Fibroblast of lung (primary cell): ENCODE measurements around the gene NEDD4L. TPM values are rescaled to one million over a fixed set of nuclear protein-coding genes. Genes with fewer than 3 reads are reported as not detected.
"Not testable (repeated sequence)": the region's sequence is repeated elsewhere in the genome, so short reads cannot be mapped to it uniquely, and the experiment has no call there.

Source experiments
- DNase-seq, 2 donors: peaks; one replicate each; pipeline versions ENCODE4 v3.0.0 to v3.0.0-alpha.2; 2010; ENCODE audit warnings: low read depth in 2 of 2
- H2AFZ ChIP-seq: 2 replicates; pipeline ENCODE4 v1.5.1; 2012; ENCODE audit warnings: low read length, control low read depth, inconsistent platforms
- H3K27ac ChIP-seq: 2 replicates; pipeline ENCODE4 v1.5.1; 2011; ENCODE audit warnings: low read length, control low read depth; ENCODE audit not compliant: insufficient read depth
- H3K27me3 ChIP-seq: 2 replicates; pipeline ENCODE4 v1.5.1; 2011; ENCODE audit warnings: mild to moderate bottlenecking, low read length; ENCODE audit not compliant: control insufficient read depth, insufficient read depth
- H3K36me3 ChIP-seq: 2 replicates; pipeline ENCODE4 v1.5.1; 2011; ENCODE audit warnings: low read length; ENCODE audit not compliant: control insufficient read depth, insufficient read depth
- H3K4me1 ChIP-seq: 2 replicates; pipeline ENCODE4 v1.5.1; 2011; ENCODE audit warnings: low read length; ENCODE audit not compliant: control insufficient read depth, insufficient read depth; ENCODE audit errors: extremely low read depth
- H3K4me2 ChIP-seq: 2 replicates; pipeline ENCODE4 v1.5.1; 2011; ENCODE audit warnings: low read length, control low read depth; ENCODE audit not compliant: insufficient read depth; ENCODE audit errors: extremely low read depth
- H3K4me3 ChIP-seq, 4 experiments: fragments of 200-600 bp in 1 of 4; sonication (generic) in 1 of 4; replicated peaks in 1 of 4; 2 replicates each; pipeline ENCODE4 v1.5.1; 2011 to 2016; ENCODE audit warnings: low read length in 4 of 4, low read depth in 3 of 4, mild to moderate bottlenecking in 3 of 4, control low read depth in 2 of 4, inconsistent platforms in 1 of 4, mixed read lengths in 1 of 4; ENCODE audit not compliant: insufficient read depth in 1 of 4; ENCODE audit errors: control extremely low read depth in 1 of 4
- H3K79me2 ChIP-seq: 2 replicates; pipeline ENCODE4 v1.5.1; 2012; ENCODE audit warnings: mild to moderate bottlenecking, low read length, inconsistent platforms; ENCODE audit not compliant: control insufficient read depth, insufficient read depth
- H3K9ac ChIP-seq: 2 replicates; pipeline ENCODE4 v1.5.1; 2011; ENCODE audit warnings: mild to moderate bottlenecking, low read length, control low read depth; ENCODE audit not compliant: insufficient read depth
- H3K9me3 ChIP-seq: 2 replicates; pipeline ENCODE4 v1.5.1; 2012; ENCODE audit warnings: low read depth, low read length; ENCODE audit not compliant: control insufficient read depth, insufficient read depth
- H4K20me1 ChIP-seq: 2 replicates; pipeline ENCODE4 v1.5.1; 2011; ENCODE audit warnings: low read length; ENCODE audit not compliant: control insufficient read depth, insufficient read depth; ENCODE audit errors: extremely low read depth
- CTCF ChIP-seq, 2 donors: IDR thresholded peaks in 1 of 2; conservative IDR thresholded peaks in 1 of 2; 1 replicate in 1 of 2; 2 replicates in 1 of 2; pipeline ENCODE4 v1.5.1; 2011 to 2012; ENCODE audit warnings: low read length in 2 of 2, control low read depth in 1 of 2, inconsistent platforms in 1 of 2, low read depth in 1 of 2, mild to moderate bottlenecking in 1 of 2
- EZH2 ChIP-seq: IDR thresholded peaks from 2 replicates; pipeline ENCODE4 v1.5.1; 2012; ENCODE audit warnings: low read length, control low read depth, mild to moderate bottlenecking; ENCODE audit errors: missing control alignments
- polyA plus RNA-seq, 2 donors: library from polyadenylated mRNA; depleted of rRNA in 1 of 2; stranded (reverse) in 1 of 2; unstranded in 1 of 2; fragments of >200 nt; gene quantifications; 2 replicates each; pipeline ENCODE4 v1.2.1, GENCODE V29; 2011 to 2012; ENCODE audit warnings: missing spikeins in 1 of 2
- total RNA-seq: library from RNA; depleted of rRNA; stranded (reverse); fragments of >200 nt; gene quantifications from 2 replicates; pipeline ENCODE4 v1.2.1, GENCODE V29; 2014

NEDD4L gene
- total and polyA plus RNA-seq, 2 donors (not counting 1 experiment from before 2014, with no cell fraction given) = 5.5 to 18.7 TPM

GRCh38 chr18:58379443-58379842 is 335.4 kb downstream of the NEDD4L start:
- Histone ChIP-seq H3K36me3 (no peaks in the 10 kb centered on the region), H3K4me1 (no peaks in the 10 kb centered on the region), H3K79me2 (no peaks in the 10 kb centered on the region), H4K20me1 (no peaks in the 10 kb centered on the region), H3K27me3 (no peaks in the 10 kb centered on the region), H3K27ac (no peak overlapping the region), H2AFZ (no peak overlapping the region), H3K9me3 (no peaks in the 10 kb centered on the region), H3K4me3 (no peak overlapping the region), H3K4me2 (no peak overlapping the region), H3K9ac (no peak overlapping the region)
- no peak for TF ChIP-seq CTCF (conservative IDR thresholded peaks at IDR 0.05 in 1 of 2, IDR thresholded peaks at IDR 0.05 in 1 of 2; ENCODE audit: low read depth in 1 of 2, low read length in 2 of 2)
- no peak for TF ChIP-seq EZH2
- DNase-seq = no peak

- not testable (repeated sequence) for H3K27ac ChIP-seq, H2AFZ ChIP-seq, H3K4me1 ChIP-seq, DNase-seq, H3K27me3 ChIP-seq, H4K20me1 ChIP-seq, H3K9me3 ChIP-seq, H3K9ac ChIP-seq, H3K36me3 ChIP-seq, H3K4me3 ChIP-seq, H3K4me2 ChIP-seq, H3K79me2 ChIP-seq
These were observed 336.1 kb downstream of the NEDD4L start for GRCh38 chr18:58380113-58380512.

GRCh38 chr18:58381676-58382411 is 337.8 kb downstream of the NEDD4L start:
- no peak for DNase-seq
- H3K4me1 ChIP-seq = no peaks in the 10 kb centered on the region
- H3K27me3 ChIP-seq = no peaks in the 10 kb centered on the region
- no peaks in the 10 kb centered on the region for H3K79me2 ChIP-seq
- H3K9ac ChIP-seq = no peak overlapping the region
- no peak overlapping the region for H3K4me2 ChIP-seq
- H2AFZ ChIP-seq = no peak overlapping the region
- H3K9me3 ChIP-seq = no peaks in the 10 kb centered on the region
- H3K4me3 ChIP-seq = no peak overlapping the region
- no peak overlapping the region for H3K27ac ChIP-seq
- no peaks in the 10 kb centered on the region for H4K20me1 ChIP-seq
- no peak for TF ChIP-seq EZH2
- no peak for TF ChIP-seq CTCF (conservative IDR thresholded peaks at IDR 0.05 in 1 of 2, IDR thresholded peaks at IDR 0.05 in 1 of 2; ENCODE audit: low read depth in 1 of 2, low read length in 2 of 2)
- H3K36me3 ChIP-seq = no peaks in the 10 kb centered on the region
